CD8-positive, alpha-beta memory T cell (primary cell): ENCODE results near the gene CLRN2. TPM values are rescaled to one million over a fixed set of nuclear protein-coding genes. Genes with fewer than 3 reads are reported as not detected.

Experiments
- CTCF ChIA-PET: fragments of 350-600 bp; sonication (Branson Sonifier 250); formaldehyde crosslinking; loops from one replicate; lab custom pipeline; 2021; ENCODE audit warnings: antibody characterized with exemption; lab: Charles Lee
- POLR2A ChIA-PET: fragments of 350-600 bp; sonication (Branson Sonifier 250); formaldehyde crosslinking; loops from one replicate; lab custom pipeline; 2021; ENCODE audit warnings: antibody characterized with exemption; lab: Charles Lee
- DNase-seq, 5 donors: peaks; one replicate each; pipeline versions ENCODE4 v3.0.0 to v3.0.0-alpha.2; 2020 to 2022; ENCODE audit warnings: mixed read lengths in 1 of 5
- H3K27ac ChIP-seq: one replicate; pipeline ENCODE4 v1.7.0; 2013; ENCODE audit warnings: low read depth, mild to moderate bottlenecking, low read length, moderate library complexity
- H3K27me3 ChIP-seq: 2 replicates; pipeline ENCODE4 v1.7.0; 2013; ENCODE audit warnings: low read length, mild to moderate bottlenecking; ENCODE audit not compliant: insufficient read depth, poor library complexity, severe bottlenecking
- H3K36me3 ChIP-seq: 2 replicates; pipeline ENCODE4 v1.7.0; 2013; ENCODE audit warnings: mild to moderate bottlenecking, low read length, moderate library complexity; ENCODE audit not compliant: insufficient read depth
- H3K4me1 ChIP-seq: 2 replicates; pipeline ENCODE4 v1.7.0; 2013; ENCODE audit warnings: mild to moderate bottlenecking, low read length, moderate library complexity; ENCODE audit not compliant: insufficient read depth
- H3K4me3 ChIP-seq: 2 replicates; pipeline ENCODE4 v1.7.0; 2013; ENCODE audit warnings: mild to moderate bottlenecking, low read length
- H3K9me3 ChIP-seq: 2 replicates; pipeline ENCODE4 v1.7.0; 2013; ENCODE audit warnings: mild to moderate bottlenecking, low read length
- H3K27ac Mint-ChIP-seq, 8 donors: one replicate each; pipeline ENCODE4 v1.8.0; 2020 to 2021; ENCODE audit warnings: mixed read lengths in 8 of 8, mild to moderate bottlenecking in 6 of 8, inconsistent platforms in 3 of 8, moderate library complexity in 3 of 8
- H3K27me3 Mint-ChIP-seq, 2 donors: one replicate each; pipeline ENCODE4 v1.8.0; 2020 to 2021; ENCODE audit warnings: mixed read lengths in 2 of 2, mild to moderate bottlenecking in 1 of 2, moderate library complexity in 1 of 2
- H3K36me3 Mint-ChIP-seq, 3 donors: one replicate each; pipeline ENCODE4 v1.8.0; 2020 to 2021; ENCODE audit warnings: mixed read lengths in 3 of 3, inconsistent platforms in 1 of 3, mild to moderate bottlenecking in 1 of 3
- H3K4me1 Mint-ChIP-seq, 3 donors: one replicate each; pipeline ENCODE4 v1.8.0; 2020 to 2021; ENCODE audit warnings: mixed read lengths in 3 of 3, inconsistent platforms in 1 of 3, mild to moderate bottlenecking in 1 of 3
- H3K4me3 Mint-ChIP-seq, 7 donors: one replicate each; pipeline ENCODE4 v1.8.0; 2020 to 2021; ENCODE audit warnings: mixed read lengths in 7 of 7, mild to moderate bottlenecking in 6 of 7, moderate library complexity in 4 of 7, inconsistent platforms in 2 of 7
- H3K9me3 Mint-ChIP-seq, 5 donors: one replicate each; pipeline ENCODE4 v1.8.0; 2020 to 2022; ENCODE audit warnings: mixed read lengths in 5 of 5, mild to moderate bottlenecking in 3 of 5, moderate library complexity in 2 of 5, inconsistent platforms in 1 of 5
- polyA plus RNA-seq: library from polyadenylated mRNA; unstranded; fragments of 300-500 nt; fragmentation: Illumina TruSeq; gene quantifications from one replicate; pipeline ENCODE4 v1.2.3, GENCODE V29; 2021
- total RNA-seq, 2 experiments: library from RNA; stranded (reverse); gene quantifications; one replicate each; pipeline ENCODE4 v1.2.3, GENCODE V29; 2021

The CLRN2 gene
- total and polyA plus RNA-seq, 3 experiments from 2014 or later: not detected

DNA sequence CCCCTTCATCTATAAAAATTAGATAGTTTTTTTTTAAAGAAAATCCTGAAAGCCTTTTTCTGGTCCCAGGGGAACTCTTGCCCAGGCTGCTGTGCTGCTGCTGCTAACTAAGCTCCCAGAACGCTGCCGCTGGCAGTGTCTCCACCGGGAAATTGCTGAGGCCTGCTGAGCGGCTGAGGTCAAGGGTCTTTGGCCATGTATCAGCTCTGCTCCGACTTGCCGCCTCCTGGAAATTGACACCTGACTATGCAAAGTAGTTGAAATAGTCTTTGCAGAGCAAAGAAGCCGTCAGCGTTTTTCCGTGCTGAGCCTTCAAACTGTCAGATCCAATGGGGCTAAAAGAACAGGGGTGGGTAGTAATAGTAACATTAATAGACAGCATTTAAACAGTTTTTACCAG is 3.9 kb upstream of the CLRN2 start:
- CTCF ChIA-PET: interaction anchor here (1.4 kb wide), 1 partner anchor 20 kb away, joined by 3 read pairs; no protein-coding TSS in a partner anchor
- Mint-ChIP-seq H3K27ac (peak overlapping the region; percentile 44 to 96 (median 93)), H3K36me3 (peaks cover 0 to 33% (median 4%) of the 10 kb centered on the region in 3 donors), H3K27me3 (peaks cover 1% of the 10 kb centered on the region in 2 donors), H3K9me3 (no peaks in the 10 kb centered on the region), H3K4me3 (peak overlapping the region; percentile 91 to 100 (median 97)), H3K4me1 (peaks cover 28 to 42% (median 39%) of the 10 kb centered on the region in 3 donors)
- POLR2A ChIA-PET: no interaction called here
- Histone ChIP-seq H3K9me3 (no peaks in the 10 kb centered on the region), H3K36me3 (no peaks in the 10 kb centered on the region), H3K27me3 (no peaks in the 10 kb centered on the region), H3K4me3 (peak overlapping the region; percentile 60), H3K27ac (peak overlapping the region; percentile 25), H3K4me1 (peaks cover 23% of the 10 kb centered on the region)
- DNase-seq: no peak

DNA sequence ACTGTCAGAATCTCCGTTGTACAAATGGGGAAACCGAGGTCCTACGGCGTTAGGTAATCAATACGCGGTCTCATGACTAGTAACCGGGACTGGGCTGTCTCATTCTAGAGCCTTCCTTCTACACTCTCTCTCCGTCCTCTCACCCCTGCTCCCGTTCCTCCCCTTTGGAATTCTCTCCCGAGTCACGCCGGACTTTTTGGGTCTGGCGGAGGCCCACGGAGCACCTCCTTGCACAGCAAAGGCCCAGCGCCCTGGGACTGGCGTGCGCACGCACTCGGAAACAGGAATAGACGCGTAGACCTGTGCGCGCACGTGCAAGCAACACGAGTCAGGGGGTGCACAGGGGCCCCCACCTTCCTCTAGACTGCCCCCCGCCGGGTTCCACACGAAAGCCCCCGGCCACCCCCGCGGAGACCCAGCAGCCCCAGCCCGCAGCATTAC is 3.4 kb upstream of the CLRN2 start:
- peaks cover 28 to 41% (median 39%) of the 10 kb centered on the region in 3 donors for H3K4me1 Mint-ChIP-seq
- H3K9me3 ChIP-seq: no peaks in the 10 kb centered on the region
- POLR2A ChIA-PET: no interaction called here
- H3K4me3 ChIP-seq: peak overlapping the region; percentile 60
- peaks cover 23% of the 10 kb centered on the region for H3K4me1 ChIP-seq
- H3K4me3 Mint-ChIP-seq: peak overlapping the region; percentile 91 to 100 (median 97)
- H3K9me3 Mint-ChIP-seq: no peaks in the 10 kb centered on the region
- H3K27ac ChIP-seq: peak overlapping the region; percentile 25
- H3K36me3 Mint-ChIP-seq: peaks cover 0 to 30% (median 4%) of the 10 kb centered on the region in 3 donors
- DNase-seq: peak in 2 of 5 donors; percentile 10 to 65
- peak overlapping the region; percentile 59 to 96 (median 93) for H3K27ac Mint-ChIP-seq
- peaks cover 1 to 3% of the 10 kb centered on the region in 2 donors for H3K27me3 Mint-ChIP-seq
- CTCF ChIA-PET: interaction anchor here (0.6 to 1.4 kb wide), 2 partner anchors 19 to 306 kb away, joined by 3 read pairs; no protein-coding TSS in a partner anchor
- H3K36me3 ChIP-seq: no peaks in the 10 kb centered on the region
- H3K27me3 ChIP-seq: no peaks in the 10 kb centered on the region

DNA sequence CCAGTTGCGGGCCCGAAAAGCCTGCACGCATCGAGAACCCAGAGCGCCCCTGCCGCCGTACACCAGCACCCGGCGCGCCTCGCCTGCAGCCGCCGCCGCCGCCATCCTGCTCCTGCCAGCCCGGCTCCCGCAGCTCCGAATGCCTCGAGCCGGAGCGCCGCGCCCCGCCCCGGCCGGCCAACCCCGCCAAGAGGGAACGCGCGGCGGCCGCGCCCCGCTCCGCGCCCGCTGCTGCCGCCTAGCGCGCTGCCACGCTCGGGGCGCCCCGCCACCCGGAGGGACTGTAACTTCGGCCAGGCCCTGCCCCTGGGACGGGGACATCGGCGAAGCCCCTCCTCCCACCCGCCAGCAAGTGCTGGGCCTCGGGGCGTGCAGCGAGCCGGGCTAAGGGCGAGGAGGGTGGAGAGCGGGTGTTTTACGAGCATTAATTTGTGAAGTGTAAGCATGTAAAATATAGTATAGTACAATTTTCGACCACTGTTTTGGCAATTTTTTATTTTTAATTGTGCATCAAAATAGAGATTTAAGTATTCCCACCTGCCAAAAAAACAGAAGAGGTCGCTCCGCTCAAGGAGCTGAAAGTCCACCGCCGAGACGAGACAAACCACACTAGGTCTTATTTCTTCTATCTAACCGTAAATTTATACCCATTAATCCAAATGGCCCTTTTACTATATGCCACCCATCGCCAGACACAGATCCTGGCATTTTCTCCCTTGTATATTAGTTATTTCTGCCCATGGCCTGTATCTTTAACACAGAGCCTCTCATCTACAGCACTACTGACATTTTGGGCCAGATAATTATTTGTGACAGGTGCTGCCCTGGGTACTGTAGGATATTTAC is 2.8 kb upstream of the CLRN2 start, which contains the start of gene QDPR:
Gene QDPR (minus strand): TSS at position 141 of the 846 bp plus-strand sequence. CDS start 36 bp downstream, at position 105.
- POLR2A ChIA-PET: no interaction called here
- Histone ChIP-seq H3K27me3 (peaks cover 3% of the 10 kb centered on the region), H3K36me3 (no peaks in the 10 kb centered on the region), H3K4me3 (peak within 1 kb of the TSS; percentile 60), H3K9me3 (no peaks in the 10 kb centered on the region), H3K4me1 (peaks cover 23% of the 10 kb centered on the region), H3K27ac (peak within 1 kb of the TSS; percentile 25)
- no peaks in the 10 kb centered on the region for H3K9me3 Mint-ChIP-seq
- H3K4me1 Mint-ChIP-seq: peaks cover 28 to 39% (median 37%) of the 10 kb centered on the region in 3 donors
- peaks cover 1 to 10% of the 10 kb centered on the region in 2 donors for H3K27me3 Mint-ChIP-seq
- DNase-seq: peak; percentile 53 to 75 (median 66)
- H3K27ac Mint-ChIP-seq: peak within 1 kb of the TSS; percentile 61 to 96 (median 93)
- peak within 1 kb of the TSS; percentile 91 to 100 (median 97) for H3K4me3 Mint-ChIP-seq
- CTCF ChIA-PET: interaction anchor here (0.6 to 1.6 kb wide), 6 partner anchors 9 to 305 kb away, joined by 3 to 6 read pairs (median 3); no protein-coding TSS in a partner anchor
- peaks cover 0 to 23% (median 3%) of the 10 kb centered on the region in 3 donors for H3K36me3 Mint-ChIP-seq

DNA sequence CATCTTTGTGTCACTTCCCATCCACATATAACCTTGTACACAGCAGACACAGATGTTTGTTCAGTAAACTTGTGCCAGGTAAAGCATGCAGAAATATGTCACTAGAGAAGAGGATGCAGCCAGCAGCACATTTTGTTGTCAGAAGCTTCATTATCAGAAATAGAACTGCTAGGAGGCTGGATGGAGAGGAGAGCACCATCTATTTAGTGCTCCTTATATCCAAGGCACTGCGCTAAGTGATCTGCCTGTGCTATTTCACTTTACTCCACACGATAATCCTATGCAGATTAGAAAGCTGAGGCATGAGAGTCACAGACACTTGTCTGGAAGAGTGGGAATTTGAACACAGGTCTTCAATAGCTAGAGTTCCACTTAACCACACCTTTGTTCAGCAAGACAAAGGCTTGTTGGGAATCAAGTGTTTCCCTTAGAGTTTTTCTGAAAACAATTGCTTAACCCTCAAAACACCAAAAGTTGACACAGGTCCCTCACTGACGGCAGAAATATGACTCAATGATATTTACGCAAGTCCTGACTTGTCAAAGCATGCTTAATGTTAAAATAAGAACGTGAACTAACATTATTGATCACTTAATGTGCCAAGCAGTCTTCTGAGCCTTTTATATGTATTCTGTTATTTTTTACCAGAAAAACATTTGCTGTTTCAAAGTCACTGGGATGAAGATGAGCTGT is 1.8 kb upstream of the CLRN2 start:
- no peaks in the 10 kb centered on the region for H3K36me3 ChIP-seq
- CTCF ChIA-PET: interaction anchor here (0.7 to 1.6 kb wide), 4 partner anchors 10 to 124 kb away, joined by 3 to 6 read pairs (median 4); no protein-coding TSS in a partner anchor
- H3K27ac Mint-ChIP-seq: peak overlapping the region; percentile 7 to 79 (median 64)
- no peaks in the 10 kb centered on the region for H3K9me3 Mint-ChIP-seq
- H3K27me3 ChIP-seq: peaks cover 3% of the 10 kb centered on the region
- no peak overlapping the region for H3K27ac ChIP-seq
- peak overlapping the region; percentile 69 to 100 (median 92) for H3K4me3 Mint-ChIP-seq
- peaks cover 28 to 39% (median 37%) of the 10 kb centered on the region in 3 donors for H3K4me1 Mint-ChIP-seq
- DNase-seq: no peak
- no peak overlapping the region for H3K4me3 ChIP-seq
- POLR2A ChIA-PET: no interaction called here
- peaks cover 23% of the 10 kb centered on the region for H3K4me1 ChIP-seq
- no peaks in the 10 kb centered on the region for H3K9me3 ChIP-seq
- peaks cover 1 to 16% of the 10 kb centered on the region in 2 donors for H3K27me3 Mint-ChIP-seq
- H3K36me3 Mint-ChIP-seq: peaks cover 0 to 17% (median 1%) of the 10 kb centered on the region in 3 donors

DNA sequence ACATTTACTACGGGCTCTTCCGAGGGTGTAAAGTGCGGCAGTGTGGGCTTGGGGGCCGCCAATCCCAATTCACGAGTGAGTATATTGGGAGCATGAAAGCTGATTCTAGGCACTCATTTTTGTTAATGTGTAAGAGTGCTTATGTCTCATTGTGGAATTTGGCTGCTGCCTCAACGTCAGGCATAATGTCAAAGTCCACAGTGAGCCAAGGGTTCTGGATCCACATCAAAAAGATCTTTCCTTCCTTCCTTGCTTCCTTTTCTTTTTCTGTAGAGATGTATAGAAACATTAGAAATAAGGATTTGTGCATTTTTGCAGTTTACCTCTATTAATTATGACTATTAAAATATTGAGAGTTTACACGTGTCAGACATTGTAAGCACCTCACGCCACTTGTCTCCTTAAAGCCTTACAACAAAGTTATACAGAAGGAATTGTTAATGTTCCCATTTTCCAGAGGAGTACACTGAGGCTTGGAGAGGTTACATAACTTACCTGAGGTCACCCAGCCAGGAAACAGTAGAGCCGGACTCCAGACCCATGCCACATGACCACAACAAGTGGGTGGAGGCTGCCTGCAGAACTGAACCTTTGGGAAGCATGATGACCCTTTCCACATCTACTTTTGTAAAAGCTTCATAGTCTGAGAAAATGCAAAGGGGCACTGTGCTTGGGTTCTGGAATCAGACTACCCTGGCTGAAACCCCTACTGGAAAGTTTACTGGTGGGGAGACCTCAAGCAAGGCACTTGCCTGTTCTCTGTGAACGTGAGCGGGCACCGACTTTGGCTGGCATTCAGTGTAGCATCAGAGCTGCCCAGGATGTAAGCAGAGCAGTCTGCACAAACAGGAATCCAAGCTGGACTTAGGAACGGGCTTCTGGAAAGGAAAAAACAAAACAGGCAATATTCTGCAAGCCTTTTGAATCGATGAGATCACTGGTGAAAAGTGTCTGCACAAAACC is 761 bp downstream of the CLRN2 start:
- Mint-ChIP-seq H3K36me3 (peaks cover 0 to 4% (median 0%) of the 10 kb centered on the region in 3 donors), H3K4me1 (peaks cover 18 to 22% (median 19%) of the 10 kb centered on the region in 3 donors), H3K27ac (peak overlapping the region in 1 of 8 donors; percentile 41), H3K27me3 (peaks cover 5 to 33% of the 10 kb centered on the region in 2 donors), H3K4me3 (no peak overlapping the region), H3K9me3 (no peaks in the 10 kb centered on the region)
- DNase-seq: no peak
- H3K4me3 ChIP-seq: no peak overlapping the region
- H3K36me3 ChIP-seq: no peaks in the 10 kb centered on the region
- H3K9me3 ChIP-seq: no peaks in the 10 kb centered on the region
- H3K27ac ChIP-seq: no peak overlapping the region
- H3K4me1 ChIP-seq: peaks cover 12% of the 10 kb centered on the region
- ChIA-PET POLR2A (interaction anchor here (0.6 kb wide), 1 partner anchor 18 kb away, joined by 5 read pairs; no protein-coding TSS in a partner anchor), CTCF (interaction anchor here (0.8 to 1.7 kb wide), 2 partner anchors 33 to 122 kb away, joined by 3 to 5 read pairs; no protein-coding TSS in a partner anchor)
- peaks cover 3% of the 10 kb centered on the region for H3K27me3 ChIP-seq

DNA sequence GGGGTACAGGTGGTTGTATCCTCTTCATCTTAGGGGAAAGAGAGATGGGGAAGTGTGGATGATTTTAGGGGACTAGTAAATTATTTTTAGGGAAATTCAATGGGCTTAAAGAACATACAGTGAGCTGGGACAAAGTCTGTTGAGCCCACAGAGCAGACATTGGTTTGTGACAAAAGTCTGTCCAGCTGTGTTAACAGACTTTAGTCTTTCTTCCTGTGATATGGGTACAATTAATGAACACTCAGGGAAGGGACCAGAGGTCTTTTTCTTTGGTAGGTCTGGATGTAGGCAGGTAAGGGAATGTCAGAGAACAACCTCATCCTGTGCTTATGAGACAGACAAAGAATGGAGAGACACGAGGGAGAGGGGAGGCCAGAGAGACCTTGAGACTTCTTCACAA is 2.0 kb downstream of the CLRN2 start:
- no peak overlapping the region for H3K4me3 Mint-ChIP-seq
- no peaks in the 10 kb centered on the region for H3K9me3 Mint-ChIP-seq
- CTCF ChIA-PET: interaction anchor here (1.7 kb wide), 1 partner anchor 32 kb away, joined by 5 read pairs; no protein-coding TSS in a partner anchor

More for the DNA sequence above, 2.0 kb downstream of the CLRN2 start:
- H3K27me3 ChIP-seq: peaks cover 3% of the 10 kb centered on the region
- H3K27ac ChIP-seq: no peak overlapping the region
- no peaks in the 10 kb centered on the region for H3K36me3 Mint-ChIP-seq
- peaks cover 5% of the 10 kb centered on the region for H3K4me1 ChIP-seq
- H3K9me3 ChIP-seq: no peaks in the 10 kb centered on the region
- H3K27me3 Mint-ChIP-seq: peaks cover 5 to 36% of the 10 kb centered on the region in 2 donors
- H3K4me1 Mint-ChIP-seq: peaks cover 9 to 12% (median 9%) of the 10 kb centered on the region in 3 donors
- H3K4me3 ChIP-seq: no peak overlapping the region
- POLR2A ChIA-PET: no interaction called here
- no peaks in the 10 kb centered on the region for H3K36me3 ChIP-seq
- no peak overlapping the region for H3K27ac Mint-ChIP-seq
- DNase-seq: no peak
